ENCODE measurements around the gene RNF215.

GRCh38 chr22:30413001-30413400 lies 25.8 kb upstream of the RNF215 start:
- TF ChIP-seq, protein P1, sequence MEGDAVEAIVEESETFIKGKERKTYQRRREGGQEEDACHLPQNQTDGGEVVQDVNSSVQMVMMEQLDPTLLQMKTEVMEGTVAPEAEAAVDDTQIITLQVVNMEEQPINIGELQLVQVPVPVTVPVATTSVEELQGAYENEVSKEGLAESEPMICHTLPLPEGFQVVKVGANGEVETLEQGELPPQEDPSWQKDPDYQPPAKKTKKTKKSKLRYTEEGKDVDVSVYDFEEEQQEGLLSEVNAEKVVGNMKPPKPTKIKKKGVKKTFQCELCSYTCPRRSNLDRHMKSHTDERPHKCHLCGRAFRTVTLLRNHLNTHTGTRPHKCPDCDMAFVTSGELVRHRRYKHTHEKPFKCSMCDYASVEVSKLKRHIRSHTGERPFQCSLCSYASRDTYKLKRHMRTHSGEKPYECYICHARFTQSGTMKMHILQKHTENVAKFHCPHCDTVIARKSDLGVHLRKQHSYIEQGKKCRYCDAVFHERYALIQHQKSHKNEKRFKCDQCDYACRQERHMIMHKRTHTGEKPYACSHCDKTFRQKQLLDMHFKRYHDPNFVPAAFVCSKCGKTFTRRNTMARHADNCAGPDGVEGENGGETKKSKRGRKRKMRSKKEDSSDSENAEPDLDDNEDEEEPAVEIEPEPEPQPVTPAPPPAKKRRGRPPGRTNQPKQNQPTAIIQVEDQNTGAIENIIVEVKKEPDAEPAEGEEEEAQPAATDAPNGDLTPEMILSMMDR (IDR thresholded peaks at IDR 0.05; ENCODE audit: low read depth, low read length): no peak
- no peak for TF ChIP-seq EZH2phosphoT487 (IDR thresholded peaks at IDR 0.05; ENCODE audit: low read depth)

Data from OCI-LY3 (cell line).